H1 (cell line): Measurements from ENCODE around the gene SLC5A7. TPM values are rescaled to one million over a fixed set of nuclear protein-coding genes. Genes with fewer than 3 reads are reported as not detected.

ENCODE experiments used
- GTF2F1 ChIP-seq: IDR thresholded peaks from 2 replicates; pipeline ENCODE4 v1.6.1; 2012; ENCODE audit warnings: low read depth, low read length, improper control_type of control experiment, borderline replicate concordance
- polyA plus RNA-seq, 7 experiments: library from polyadenylated mRNA; depleted of rRNA in 3 of 7; stranded (reverse) in 5 of 7; unstranded in 2 of 7; fragments of >200 nt in 5 of 7; fragments of 200-250 nt in 2 of 7; gene quantifications; 1 replicate in 5 of 7; 2 replicates in 1 of 7; 4 replicates in 1 of 7; pipeline versions ENCODE4 v1.2.1 to v1.2.3, GENCODE V29; 2011 to 2013; ENCODE audit warnings: missing spikeins in 2 of 7, mixed read lengths in 2 of 7
- total RNA-seq: library from RNA; stranded (reverse); fragmentation: NEBNext Ultra II Directional; extraction: Animal tissue kit (Norgen Biotek cat#: 25700); gene quantifications from 2 replicates; pipeline ENCODE4 v1.2.1, GENCODE V29; 2021

SLC5A7 gene
- total and polyA plus RNA-seq, 2 of the 8 experiments (the other 6 are each of a cell fraction or from before 2014, with no cell fraction given) = 0.15 to 0.30 TPM

DNA sequence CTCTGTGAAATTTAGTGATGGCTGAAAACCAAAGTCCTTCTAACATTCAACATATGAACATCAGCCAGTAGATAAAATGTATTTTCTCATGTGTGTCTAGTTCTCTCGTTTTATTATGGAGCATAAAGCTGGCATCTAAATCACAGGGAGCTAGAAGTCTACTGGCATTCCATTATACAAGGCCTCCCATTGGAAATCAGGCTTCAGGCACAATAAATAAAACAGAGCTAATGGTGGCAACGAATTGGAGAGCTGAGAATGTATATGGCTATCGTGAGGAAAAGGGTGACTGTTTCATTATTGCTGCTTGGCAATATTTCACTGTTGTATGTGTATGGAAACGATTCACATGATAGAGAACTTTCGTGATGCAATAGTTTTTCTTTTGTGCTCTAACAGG, 62.4 kb downstream of the SLC5A7 start (continued):
- TF ChIP-seq GTF2F1 = no peak
